Upper lobe of left lung (tissue), 4 donors: ENCODE data around the gene RB1.

ENCODE experiments used
- CTCF ChIP-seq, 6 experiments: fragments of 450-650 bp in 4 of 6; fragments of 200-600 bp in 2 of 6; sonication (generic) in 2 of 6; IDR thresholded peaks; one replicate each; pipeline ENCODE4 v1.5.1; 2016 to 2019; ENCODE audit warnings: antibody characterized with exemption in 6 of 6
- EP300 ChIP-seq, 4 donors: sonication (generic); formaldehyde crosslinking; IDR thresholded peaks; one replicate each; pipeline ENCODE4 v1.5.1; 2017; ENCODE audit warnings: antibody characterized with exemption in 4 of 4, control low read depth in 2 of 4
- POLR2A ChIP-seq, 4 donors: fragments of 450-650 bp; IDR thresholded peaks; one replicate each; pipeline ENCODE4 v1.5.1; 2016 to 2017; ENCODE audit warnings: antibody characterized with exemption in 4 of 4, mild to moderate bottlenecking in 2 of 4

DNA sequence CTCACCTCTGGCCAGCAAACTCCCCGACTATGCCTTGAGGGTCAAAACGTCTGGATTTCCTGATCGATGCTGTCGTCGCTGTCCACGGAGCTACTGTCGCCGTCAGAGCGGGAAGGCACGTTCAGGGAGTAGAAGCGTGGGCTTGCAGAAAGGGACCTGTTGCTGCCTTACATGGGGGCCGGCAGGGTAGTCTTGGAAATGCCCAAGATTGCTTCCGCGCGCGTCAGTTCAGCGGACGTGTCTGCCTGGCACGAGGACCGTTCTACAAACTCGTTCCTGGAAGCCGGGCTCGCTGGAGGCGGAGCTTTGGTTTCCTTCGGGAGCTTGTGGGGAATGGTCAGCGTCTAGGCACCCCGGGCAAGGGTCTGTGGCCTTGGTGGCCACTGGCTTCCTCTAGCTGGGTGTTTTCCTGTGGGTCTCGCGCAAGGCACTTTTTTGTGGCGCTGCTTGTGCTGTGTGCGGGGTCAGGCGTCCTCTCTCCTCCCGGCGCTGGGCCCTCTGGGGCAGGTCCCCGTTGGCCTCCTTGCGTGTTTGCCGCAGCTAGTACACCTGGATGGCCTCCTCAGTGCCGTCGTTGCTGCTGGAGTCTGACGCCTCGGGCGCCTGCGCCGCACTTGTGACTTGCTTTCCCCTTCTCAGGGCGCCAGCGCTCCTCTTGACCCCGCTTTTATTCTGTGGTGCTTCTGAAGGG is 15.4 kb downstream of the RB1 start:
- TF ChIP-seq CTCF (IDR thresholded peaks at IDR 0.05) (no peak), EP300 (IDR thresholded peaks at IDR 0.05) (no peak), POLR2A (IDR thresholded peaks at IDR 0.05) (no peak)
